CD4-positive, alpha-beta T cell treated with Interleukin-17A for 1 hour (primary cell): ENCODE measurements around the gene UTS2.

Experiments used
- DNase-seq: peaks from one replicate; pipeline ENCODE4 v3.0.0-alpha.2; 2020

The UTS2 gene

GRCh38 chr1:7809742-7810141 is 43.1 kb downstream of the UTS2 start:
- no peak for DNase-seq

- DNase-seq: peak; percentile 39
Measured at GRCh38 chr1:7808253-7808844, 44.5 kb downstream of the UTS2 start.

GRCh38 chr1:7805460-7805859 is 47.4 kb downstream of the UTS2 start:
- no peak for DNase-seq
